ENCODE measurements around the gene POLR1D. TPM values are rescaled to one million over a fixed set of nuclear protein-coding genes. Genes with fewer than 3 reads are reported as not detected.

Gene POLR1D
- polyA plus RNA-seq, 1 donor (not counting 4 experiments of a cell fraction or from before 2014, with no cell fraction given): 235 TPM

GRCh38 chr13:27650312-27650711, 28.6 kb downstream of the POLR1D start:
- H3K4me1 ChIP-seq (ENCODE audit: control insufficient read depth, extremely low read depth, insufficient read depth, low read length): no peaks in the 10 kb centered on the region
- no peaks in the 10 kb centered on the region for H4K20me1 ChIP-seq (ENCODE audit: control insufficient read depth, extremely low read depth, insufficient read depth, low read length)
- no peak overlapping the region for H3K4me2 ChIP-seq (ENCODE audit: control insufficient read depth, extremely low read depth, insufficient read depth, low read depth, low read length)
- no peaks in the 10 kb centered on the region for H3K27me3 ChIP-seq (ENCODE audit: control insufficient read depth, extremely low read depth, insufficient read depth, low read length)
- H3K4me3 ChIP-seq (ENCODE audit: control insufficient read depth in 2 of 3, extremely low read depth in 1 of 3, insufficient read depth in 2 of 3, low read depth in 1 of 3, low read length in 3 of 3): no peak overlapping the region
- H3K27ac ChIP-seq (ENCODE audit: control insufficient read depth, insufficient read depth, low read length): no peak overlapping the region
- peaks cover 6% of the 10 kb centered on the region for H3K79me2 ChIP-seq (ENCODE audit: control insufficient read depth, insufficient read depth, low read length)
- H2AFZ ChIP-seq (ENCODE audit: control insufficient read depth, low read length): no peak overlapping the region
- dilution Hi-C loops (cut with MboI; ENCODE audit: extremely low pct_ligation_motif_present, low sequenced_read_pairs): no loop called here
- H3K9me1 ChIP-seq (ENCODE audit: control insufficient read depth, extremely low read depth, insufficient read depth, low read length): no peaks in the 10 kb centered on the region
- DNase-seq (ENCODE audit: low read depth, low spot score) (no peak), FAIRE-seq (no peak)
- H3K36me3 ChIP-seq (ENCODE audit: control insufficient read depth in 2 of 2, extremely low read depth in 1 of 2, insufficient read depth in 2 of 2, low read length in 2 of 2): peaks cover 12 to 16% of the 10 kb centered on the region in 2 experiments
- H3K9ac ChIP-seq (ENCODE audit: control insufficient read depth, extremely low read depth, insufficient read depth, low read length): no peak overlapping the region
- H3K9me3 ChIP-seq (ENCODE audit: control insufficient read depth, low read depth, low read length): peaks cover 10% of the 10 kb centered on the region
- TF ChIP-seq CTCF (optimal IDR thresholded peaks at IDR 0.05 in 1 of 3, IDR thresholded peaks at IDR 0.05 in 1 of 3, conservative IDR thresholded peaks at IDR 0.05 in 1 of 3; ENCODE audit: extremely low read depth in 1 of 3, insufficient read depth in 2 of 3, low read length in 3 of 3) (no peak), EZH2 (IDR thresholded peaks at IDR 0.05; ENCODE audit: low read length) (no peak)

GRCh38 chr13:27654059-27654458, 32.4 kb downstream of the POLR1D start:
- Histone ChIP-seq H3K4me3 (ENCODE audit: control insufficient read depth in 2 of 3, extremely low read depth in 1 of 3, insufficient read depth in 2 of 3, low read depth in 1 of 3, low read length in 3 of 3) (no peak overlapping the region), H4K20me1 (ENCODE audit: control insufficient read depth, extremely low read depth, insufficient read depth, low read length) (no peaks in the 10 kb centered on the region), H3K4me2 (ENCODE audit: control insufficient read depth, extremely low read depth, insufficient read depth, low read depth, low read length) (no peak overlapping the region), H2AFZ (ENCODE audit: control insufficient read depth, low read length) (no peak overlapping the region), H3K27ac (ENCODE audit: control insufficient read depth, insufficient read depth, low read length) (no peak overlapping the region), H3K9me3 (ENCODE audit: control insufficient read depth, low read depth, low read length) (peaks cover 10% of the 10 kb centered on the region), H3K36me3 (ENCODE audit: control insufficient read depth in 2 of 2, extremely low read depth in 1 of 2, insufficient read depth in 2 of 2, low read length in 2 of 2) (peaks cover 10 to 14% of the 10 kb centered on the region in 2 experiments), H3K4me1 (ENCODE audit: control insufficient read depth, extremely low read depth, insufficient read depth, low read length) (peaks cover 16% of the 10 kb centered on the region), H3K27me3 (ENCODE audit: control insufficient read depth, extremely low read depth, insufficient read depth, low read length) (no peaks in the 10 kb centered on the region), H3K9me1 (ENCODE audit: control insufficient read depth, extremely low read depth, insufficient read depth, low read length) (no peaks in the 10 kb centered on the region), H3K9ac (ENCODE audit: control insufficient read depth, extremely low read depth, insufficient read depth, low read length) (no peak overlapping the region), H3K79me2 (ENCODE audit: control insufficient read depth, insufficient read depth, low read length) (peaks cover 1% of the 10 kb centered on the region)
- DNase-seq (ENCODE audit: low read depth, low spot score): no peak
- dilution Hi-C loops (cut with MboI; ENCODE audit: extremely low pct_ligation_motif_present, low sequenced_read_pairs): no loop called here
- no peak for FAIRE-seq
- TF ChIP-seq EZH2 (IDR thresholded peaks at IDR 0.05; ENCODE audit: low read length) (no peak), CTCF (optimal IDR thresholded peaks at IDR 0.05 in 1 of 3, IDR thresholded peaks at IDR 0.05 in 1 of 3, conservative IDR thresholded peaks at IDR 0.05 in 1 of 3; ENCODE audit: extremely low read depth in 1 of 3, insufficient read depth in 2 of 3, low read length in 3 of 3) (no peak)
